Mesenchymal stem cell (in vitro differentiated cells and primary cell): ENCODE results near the gene ABLIM2.

Experiments used
- DNase-seq: peaks from one replicate; pipeline ENCODE4 v3.0.0-alpha.2; 2013
- H2AFZ ChIP-seq: one replicate; pipeline ENCODE4 v1.6.1; 2013; ENCODE audit warnings: low read depth, mild to moderate bottlenecking, control low read depth, inconsistent platforms, low read length, moderate library complexity
- H2AK5ac ChIP-seq: 2 replicates; pipeline ENCODE4 v1.6.1; 2013; ENCODE audit warnings: low read length, moderate library complexity, mild to moderate bottlenecking, inconsistent platforms; ENCODE audit not compliant: severe bottlenecking
- H2BK120ac ChIP-seq: one replicate; pipeline ENCODE4 v1.6.1; 2013; ENCODE audit warnings: low read depth, mild to moderate bottlenecking, inconsistent platforms, low read length, moderate library complexity
- H2BK12ac ChIP-seq, 2 experiments: one replicate each; pipeline ENCODE4 v1.6.1; 2013; ENCODE audit warnings: inconsistent platforms in 2 of 2, low read length in 2 of 2, mild to moderate bottlenecking in 2 of 2, moderate library complexity in 2 of 2, control low read depth in 1 of 2
- H2BK15ac ChIP-seq: one replicate; pipeline ENCODE4 v1.6.1; 2013; ENCODE audit warnings: mild to moderate bottlenecking, low read depth, inconsistent platforms; ENCODE audit not compliant: poor library complexity, severe bottlenecking
- H2BK5ac ChIP-seq: 2 replicates; pipeline ENCODE4 v1.6.1; 2013; ENCODE audit warnings: low read depth, mild to moderate bottlenecking, low read length, control low read depth, inconsistent platforms; ENCODE audit not compliant: poor library complexity, severe bottlenecking
- H3K14ac ChIP-seq, 2 experiments: one replicate each; pipeline ENCODE4 v1.6.1; 2013; ENCODE audit warnings: inconsistent platforms in 2 of 2, low read length in 2 of 2, control low read depth in 1 of 2, mild to moderate bottlenecking in 1 of 2, moderate library complexity in 1 of 2
- H3K18ac ChIP-seq, 2 experiments: one replicate each; pipeline ENCODE4 v1.6.1; 2013; ENCODE audit warnings: inconsistent platforms in 2 of 2, low read length in 2 of 2, control low read depth in 1 of 2, low read depth in 1 of 2, mild to moderate bottlenecking in 1 of 2
- H3K23ac ChIP-seq, 2 experiments: one replicate each; pipeline ENCODE4 v1.6.1; 2013; ENCODE audit warnings: inconsistent platforms in 2 of 2, low read length in 2 of 2, mild to moderate bottlenecking in 2 of 2, moderate library complexity in 2 of 2, control low read depth in 1 of 2
- H3K27ac ChIP-seq: 2 replicates; pipeline ENCODE4 v1.5.1; 2013; ENCODE audit warnings: mild to moderate bottlenecking, moderate library complexity, low read length, control low read depth, inconsistent platforms; ENCODE audit not compliant: poor library complexity, severe bottlenecking
- H3K27me3 ChIP-seq, 2 experiments: 2 replicates each; pipeline versions ENCODE4 v1.6.1 to v1.7.0; 2013; ENCODE audit warnings: low read length in 2 of 2, mild to moderate bottlenecking in 2 of 2, moderate library complexity in 2 of 2, control low read depth in 1 of 2, inconsistent platforms in 1 of 2; ENCODE audit not compliant: control insufficient read depth in 1 of 2, insufficient read depth in 1 of 2
- H3K36me3 ChIP-seq, 2 experiments: 2 replicates each; pipeline versions ENCODE4 v1.6.1 to v1.7.0; 2013; ENCODE audit warnings: low read length in 2 of 2, control low read depth in 1 of 2, inconsistent platforms in 1 of 2, low read depth in 1 of 2, mild to moderate bottlenecking in 1 of 2; ENCODE audit not compliant: insufficient read depth in 2 of 2, control insufficient read depth in 1 of 2
- H3K4ac ChIP-seq, 2 experiments: one replicate each; pipeline ENCODE4 v1.6.1; 2013; ENCODE audit warnings: inconsistent platforms in 2 of 2, low read length in 2 of 2, mild to moderate bottlenecking in 2 of 2, moderate library complexity in 2 of 2, control low read depth in 1 of 2, low read depth in 1 of 2
- H3K4me1 ChIP-seq: 2 replicates; pipeline ENCODE4 v1.6.1; 2013; ENCODE audit warnings: low read depth, low read length, control low read depth; ENCODE audit not compliant: control insufficient read depth, insufficient read depth
- H3K4me2 ChIP-seq: 2 replicates; pipeline ENCODE4 v1.6.1; 2013; ENCODE audit warnings: low read length, mild to moderate bottlenecking, inconsistent platforms; ENCODE audit not compliant: poor library complexity, severe bottlenecking
- H3K4me3 ChIP-seq, 2 experiments: 2 replicates each; pipeline versions ENCODE4 v1.5.1 to v1.7.0; 2013; ENCODE audit warnings: low read length in 2 of 2, mild to moderate bottlenecking in 2 of 2, control low read depth in 1 of 2, low read depth in 1 of 2; ENCODE audit not compliant: insufficient read depth in 1 of 2
- H3K79me1 ChIP-seq: replicated peaks from 2 replicates; pipeline ENCODE4 v1.6.1; 2013; ENCODE audit warnings: mild to moderate bottlenecking, control low read depth, low read length, inconsistent platforms; ENCODE audit not compliant: poor library complexity, severe bottlenecking
- H3K9ac ChIP-seq: 2 replicates; pipeline ENCODE4 v1.7.0; 2013; ENCODE audit warnings: mild to moderate bottlenecking, low read length, moderate library complexity
- H3K9me3 ChIP-seq: 2 replicates; pipeline ENCODE4 v1.7.0; 2013; ENCODE audit warnings: mild to moderate bottlenecking, low read length; ENCODE audit not compliant: control insufficient read depth
- H4K8ac ChIP-seq: one replicate; pipeline ENCODE4 v1.6.1; 2013; ENCODE audit warnings: inconsistent platforms, mild to moderate bottlenecking, low read length, moderate library complexity
- H4K91ac ChIP-seq: one replicate; pipeline ENCODE4 v1.6.1; 2013; ENCODE audit warnings: mild to moderate bottlenecking, low read length, inconsistent platforms
- WGBS: methylation state at CpG from one replicate; pipeline ENCODE4 v1.1.7; 2013; ENCODE audit warnings: mixed read lengths; 5-methylcytosine and 5-hydroxymethylcytosine counted together

The ABLIM2 gene

GRCh38 chr4:8164194-8164565, 5.6 kb upstream of the ABLIM2 start:
- Histone ChIP-seq H3K4me3 (no peak overlapping the region), H3K23ac (no peak overlapping the region), H3K18ac (no peak overlapping the region), H2AK5ac (no peak overlapping the region), H2BK5ac (no peak overlapping the region), H3K9ac (no peak overlapping the region), H2AFZ (no peak overlapping the region), H4K8ac (no peak overlapping the region), H2BK12ac (no peak overlapping the region), H2BK120ac (no peak overlapping the region), H3K27me3 (peaks cover 59 to 80% of the 10 kb centered on the region in 2 experiments), H3K79me1 (no peaks in the 10 kb centered on the region), H3K4me2 (no peak overlapping the region), H3K27ac (no peak overlapping the region), H3K9me3 (peaks cover 10% of the 10 kb centered on the region), H4K91ac (no peak overlapping the region), H3K4me1 (peaks cover 6% of the 10 kb centered on the region), H2BK15ac (no peak overlapping the region), H3K4ac (no peak overlapping the region), H3K14ac (no peak overlapping the region), H3K36me3 (no peaks in the 10 kb centered on the region)
- 85% methylated on average over 9 of the region's 9 CpGs for WGBS
- no peak for DNase-seq

- H3K36me3 ChIP-seq: no peaks in the 10 kb centered on the region
Measured at GRCh38 chr4:8163436-8164193, 5.0 kb upstream of the ABLIM2 start.

GRCh38 chr4:8163026-8163425, 4.4 kb upstream of the ABLIM2 start:
- Histone ChIP-seq H2BK120ac (no peak overlapping the region), H2BK5ac (no peak overlapping the region), H3K9ac (no peak overlapping the region), H3K23ac (no peak overlapping the region), H4K8ac (no peak overlapping the region), H2BK12ac (no peak overlapping the region), H4K91ac (no peak overlapping the region), H3K36me3 (no peaks in the 10 kb centered on the region), H3K4me1 (peaks cover 13% of the 10 kb centered on the region), H3K4me3 (no peak overlapping the region), H2AK5ac (no peak overlapping the region), H3K79me1 (no peaks in the 10 kb centered on the region), H2BK15ac (no peak overlapping the region), H3K4me2 (no peak overlapping the region), H3K18ac (no peak overlapping the region), H2AFZ (no peak overlapping the region), H3K27me3 (peaks cover 59 to 75% of the 10 kb centered on the region in 2 experiments), H3K9me3 (no peaks in the 10 kb centered on the region), H3K4ac (no peak overlapping the region), H3K27ac (no peak overlapping the region), H3K14ac (no peak overlapping the region)
- no peak for DNase-seq
- WGBS: 69% methylated on average over 7 of the region's 7 CpGs

More at GRCh38 chr4:8163436-8164193, 5.0 kb upstream of the ABLIM2 start:
- H3K4me2 ChIP-seq: no peak overlapping the region
- DNase-seq: no peak
- no peak overlapping the region for H3K27ac ChIP-seq
- H2BK120ac ChIP-seq: no peak overlapping the region
- H3K4me3 ChIP-seq: no peak overlapping the region
- H4K91ac ChIP-seq: no peak overlapping the region
- H3K23ac ChIP-seq: no peak overlapping the region
- H2AK5ac ChIP-seq: no peak overlapping the region
- H3K4me1 ChIP-seq: peaks cover 7% of the 10 kb centered on the region
- H3K18ac ChIP-seq: no peak overlapping the region
- H3K27me3 ChIP-seq: peaks cover 58 to 76% of the 10 kb centered on the region in 2 experiments
- no peak overlapping the region for H3K4ac ChIP-seq
- H4K8ac ChIP-seq: no peak overlapping the region
- no peak overlapping the region for H2BK5ac ChIP-seq
- H3K14ac ChIP-seq: no peak overlapping the region
- no peaks in the 10 kb centered on the region for H3K79me1 ChIP-seq
- no peak overlapping the region for H2AFZ ChIP-seq
- 86% methylated on average over 19 of the region's 19 CpGs for WGBS
- no peak overlapping the region for H2BK12ac ChIP-seq
- no peak overlapping the region for H3K9ac ChIP-seq
- H3K9me3 ChIP-seq: peaks cover 4% of the 10 kb centered on the region
- no peak overlapping the region for H2BK15ac ChIP-seq

- H3K4me2 ChIP-seq: no peak overlapping the region
- DNase-seq: no peak
- peaks cover 59 to 79% of the 10 kb centered on the region in 2 experiments for H3K27me3 ChIP-seq
- no peak overlapping the region for H3K4me3 ChIP-seq
- no peak overlapping the region for H4K91ac ChIP-seq
- H3K23ac ChIP-seq: no peak overlapping the region
- no peak overlapping the region for H2BK5ac ChIP-seq
- H2AK5ac ChIP-seq: no peak overlapping the region
- no peak overlapping the region for H3K27ac ChIP-seq
- no peak overlapping the region for H2BK12ac ChIP-seq
- no peak overlapping the region for H2AFZ ChIP-seq
- H3K9me3 ChIP-seq: no peaks in the 10 kb centered on the region
- H2BK120ac ChIP-seq: no peak overlapping the region
- H3K4ac ChIP-seq: no peak overlapping the region
- H3K9ac ChIP-seq: no peak overlapping the region
- no peak overlapping the region for H3K14ac ChIP-seq
- 92% methylated on average over 5 of the region's 8 CpGs for WGBS
- no peaks in the 10 kb centered on the region for H3K79me1 ChIP-seq
- no peaks in the 10 kb centered on the region for H3K36me3 ChIP-seq
- no peak overlapping the region for H2BK15ac ChIP-seq
- H4K8ac ChIP-seq: no peak overlapping the region
- peaks cover 16% of the 10 kb centered on the region for H3K4me1 ChIP-seq
- H3K18ac ChIP-seq: no peak overlapping the region
Measured at GRCh38 chr4:8162625-8163024, 4.0 kb upstream of the ABLIM2 start.
